H1 (cell line): ENCODE measurements around the gene PAIP2. TPM values are rescaled to one million over a fixed set of nuclear protein-coding genes. Genes with fewer than 3 reads are reported as not detected.

Experiments
- CTCF ChIA-PET: fragments of 300-600 bp; sonication (Branson Sonifier 250); formaldehyde crosslinking; loops from one replicate; lab custom pipeline; 2021; ENCODE audit not compliant: partially characterized antibody; lab: Charles Lee
- POLR2A ChIA-PET: fragments of 300-600 bp; sonication (Branson Sonifier 250); formaldehyde crosslinking; loops from one replicate; lab custom pipeline; 2021; ENCODE audit warnings: inconsistent platforms; ENCODE audit not compliant: partially characterized antibody; lab: Charles Lee
- DNase-seq, 2 experiments: peaks; one replicate each; pipeline versions ENCODE4 v3.0.0 to v3.0.0-alpha.2; 2010 to 2022; ENCODE audit warnings: low spot score in 2 of 2, low read depth in 1 of 2, mixed read lengths in 1 of 2
- FAIRE-seq: peaks from 2 replicates; lab custom pipeline; 2011; peaks lifted over from hg19 to GRCh38; lab: Jason Lieb, UNC
- H2AFZ ChIP-seq: 2 replicates; pipeline ENCODE4 v1.8.1; 2012; ENCODE audit warnings: low read length, inconsistent platforms
- H2AK5ac ChIP-seq: 2 replicates; pipeline ENCODE4 v1.6.1; 2013; ENCODE audit warnings: low read depth, low read length
- H2BK120ac ChIP-seq: replicated peaks from 2 replicates; pipeline ENCODE3; 2013; ENCODE audit warnings: low read depth, low read length, inconsistent platforms
- H2BK12ac ChIP-seq: 2 replicates; pipeline ENCODE4 v1.6.1; 2013; ENCODE audit warnings: low read depth, low read length
- H2BK15ac ChIP-seq: 2 replicates; pipeline ENCODE4 v1.6.1; 2013; ENCODE audit warnings: low read length
- H2BK20ac ChIP-seq: 2 replicates; pipeline ENCODE4 v1.6.1; 2013; ENCODE audit warnings: low read length
- H2BK5ac ChIP-seq: 2 replicates; pipeline ENCODE4 v1.6.1; 2013; ENCODE audit warnings: low read depth, low read length
- H3K14ac ChIP-seq: 2 replicates; pipeline ENCODE4 v1.6.1; 2013; ENCODE audit warnings: inconsistent platforms; ENCODE audit not compliant: insufficient read length
- H3K18ac ChIP-seq: 2 replicates; pipeline ENCODE4 v1.6.1; 2013; ENCODE audit warnings: low read length; ENCODE audit errors: extremely low read depth
- H3K23ac ChIP-seq: 2 replicates; pipeline ENCODE4 v1.6.1; 2013; ENCODE audit warnings: inconsistent platforms; ENCODE audit not compliant: insufficient read length
- H3K23me2 ChIP-seq: 2 replicates; pipeline ENCODE4 v1.6.1; 2013; ENCODE audit warnings: low read depth, low read length
- H3K27ac ChIP-seq: 2 replicates; pipeline ENCODE4 v1.6.1; 2011; ENCODE audit warnings: low read depth, low read length, inconsistent platforms
- H3K27me3 ChIP-seq, 4 experiments: replicated peaks in 1 of 4; 1 replicate in 1 of 4; 2 replicates in 3 of 4; pipeline versions ENCODE4 v1.6.1 to v1.8.1; 2011 to 2013; ENCODE audit warnings: low read length in 3 of 4, mild to moderate bottlenecking in 3 of 4, inconsistent platforms in 2 of 4, mixed read lengths in 2 of 4, moderate library complexity in 1 of 4; ENCODE audit not compliant: control insufficient read depth in 3 of 4, insufficient read depth in 3 of 4; ENCODE audit errors: extremely low read depth in 1 of 4
- H3K36me3 ChIP-seq, 4 experiments: 2 replicates each; pipeline versions ENCODE4 v1.6.1 to v1.8.1; 2011 to 2013; ENCODE audit warnings: mild to moderate bottlenecking in 4 of 4, low read length in 3 of 4, moderate library complexity in 2 of 4, control low read depth in 1 of 4, inconsistent platforms in 1 of 4; ENCODE audit not compliant: insufficient read depth in 4 of 4, control insufficient read depth in 2 of 4
- H3K4ac ChIP-seq: replicated peaks from 2 replicates; pipeline ENCODE3; 2013; ENCODE audit warnings: low read length, low read depth, mixed read lengths, inconsistent platforms; ENCODE audit not compliant: insufficient read length
- H3K4me1 ChIP-seq, 4 experiments: replicated peaks in 1 of 4; 1 replicate in 1 of 4; 2 replicates in 3 of 4; pipeline versions ENCODE4 v1.6.1 to v1.8.1; 2011 to 2013; ENCODE audit warnings: low read length in 3 of 4, inconsistent platforms in 2 of 4, mixed read lengths in 1 of 4; ENCODE audit not compliant: insufficient read depth in 4 of 4, control insufficient read depth in 3 of 4
- H3K4me2 ChIP-seq, 2 experiments: 2 replicates each; pipeline versions ENCODE4 v1.6.1 to v1.8.1; 2011 to 2013; ENCODE audit warnings: low read depth in 2 of 2, low read length in 2 of 2, control low read depth in 1 of 2, inconsistent platforms in 1 of 2, mild to moderate bottlenecking in 1 of 2; ENCODE audit not compliant: insufficient read depth in 1 of 2
- H3K4me3 ChIP-seq, 4 experiments: fragments of 200-600, 300-600 bp in 1 of 4; sonication (generic), shearing (Covaris generic), sonication (Bioruptor Twin) in 1 of 4; 2 replicates each; pipeline versions ENCODE4 v1.5.1 to v1.8.1; 2011 to 2016; ENCODE audit warnings: low read length in 4 of 4, low read depth in 3 of 4, control low read depth in 2 of 4, inconsistent platforms in 2 of 4, mild to moderate bottlenecking in 2 of 4, mixed read lengths in 1 of 4, moderate library complexity in 1 of 4; ENCODE audit not compliant: insufficient read depth in 2 of 4; ENCODE audit errors: extremely low read depth in 1 of 4
- H3K56ac ChIP-seq: replicated peaks from 2 replicates; pipeline ENCODE3; 2013; ENCODE audit warnings: low read depth, mild to moderate bottlenecking, mixed read lengths, low read length, inconsistent platforms; ENCODE audit not compliant: insufficient read length
- H3K79me1 ChIP-seq: 2 replicates; pipeline ENCODE4 v1.6.1; 2013; ENCODE audit warnings: low read depth, low read length, control low read depth
- H3K79me2 ChIP-seq, 2 experiments: 2 replicates each; pipeline versions ENCODE4 v1.6.1 to v1.8.1; 2012 to 2013; ENCODE audit warnings: low read length in 2 of 2, mild to moderate bottlenecking in 2 of 2, inconsistent platforms in 1 of 2; ENCODE audit not compliant: insufficient read depth in 2 of 2, control insufficient read depth in 1 of 2
- H3K9ac ChIP-seq, 4 experiments: replicated peaks in 1 of 4; 1 replicate in 1 of 4; 2 replicates in 3 of 4; pipeline versions ENCODE4 v1.6.1 to v1.8.1; 2011 to 2013; ENCODE audit warnings: low read depth in 3 of 4, low read length in 3 of 4, control low read depth in 2 of 4, mild to moderate bottlenecking in 2 of 4, moderate library complexity in 2 of 4, inconsistent platforms in 1 of 4; ENCODE audit errors: extremely low read depth in 1 of 4
- H3K9me3 ChIP-seq, 2 experiments: 2 replicates each; pipeline versions ENCODE4 v1.6.1 to v1.8.1; 2012 to 2013; ENCODE audit warnings: mild to moderate bottlenecking in 2 of 2, moderate library complexity in 2 of 2, control low read depth in 1 of 2, inconsistent platforms in 1 of 2, low read depth in 1 of 2, low read length in 1 of 2, mixed read lengths in 1 of 2; ENCODE audit not compliant: insufficient read depth in 2 of 2
- H4K20me1 ChIP-seq, 2 experiments: replicated peaks in 1 of 2; 2 replicates each; pipeline versions ENCODE3 to v1.8.1; 2011 to 2013; ENCODE audit warnings: inconsistent platforms in 2 of 2, low read length in 2 of 2, mild to moderate bottlenecking in 1 of 2; ENCODE audit not compliant: insufficient read depth in 2 of 2, control insufficient read depth in 1 of 2
- H4K5ac ChIP-seq: 2 replicates; pipeline ENCODE4 v1.6.1; 2013; ENCODE audit warnings: low read length, low read depth, mixed read lengths, inconsistent platforms; ENCODE audit not compliant: insufficient read length
- H4K8ac ChIP-seq: 2 replicates; pipeline ENCODE4 v1.8.0; 2013; ENCODE audit warnings: mild to moderate bottlenecking, moderate library complexity, low read length, inconsistent platforms; ENCODE audit not compliant: insufficient read depth; ENCODE audit errors: extremely low read depth
- H4K91ac ChIP-seq: replicated peaks from 2 replicates; pipeline ENCODE3; 2013; ENCODE audit warnings: low read length, mixed read lengths, inconsistent platforms; ENCODE audit not compliant: insufficient read length
- CBX5 ChIP-seq: fragments of 300-800, 300-1000 bp; sonication (generic); IDR thresholded peaks from 2 replicates; pipeline ENCODE4 v1.7.1; 2016; ENCODE audit warnings: antibody characterized with exemption, low read length, low read depth
- CHD2 ChIP-seq: IDR thresholded peaks from 2 replicates; pipeline ENCODE4 v1.6.1; 2012; ENCODE audit warnings: low read length, improper control_type of control experiment
- EP300 ChIP-seq, 2 experiments: IDR thresholded peaks; 1 replicate in 1 of 2; 2 replicates in 1 of 2; pipeline ENCODE4 v1.6.1; 2011 to 2012; ENCODE audit warnings: low read depth in 2 of 2, low read length in 2 of 2, mild to moderate bottlenecking in 2 of 2, borderline replicate concordance in 1 of 2, inconsistent platforms in 1 of 2, moderate library complexity in 1 of 2
- GTF2F1 ChIP-seq: IDR thresholded peaks from 2 replicates; pipeline ENCODE4 v1.6.1; 2012; ENCODE audit warnings: low read depth, low read length, improper control_type of control experiment, borderline replicate concordance
- HDAC6 ChIP-seq: IDR thresholded peaks from one replicate; pipeline ENCODE4 v1.7.1; 2012; ENCODE audit warnings: low read depth, mild to moderate bottlenecking, inconsistent platforms, low read length, moderate library complexity
- POLR2AphosphoS5 ChIP-seq: IDR thresholded peaks from 2 replicates; pipeline ENCODE4 v1.6.1; 2011; ENCODE audit warnings: low read depth, low read length
- SP2 ChIP-seq: IDR thresholded peaks from 2 replicates; pipeline ENCODE4 v1.6.1; 2012; ENCODE audit warnings: mild to moderate bottlenecking, low read length, inconsistent platforms
- SUZ12 ChIP-seq: fragments of 200-600 bp; sonication (generic); IDR thresholded peaks from 2 replicates; pipeline ENCODE4 v1.6.1; 2012; ENCODE audit warnings: mild to moderate bottlenecking, inconsistent platforms, low read length, moderate library complexity, mixed read lengths
- TCF12 ChIP-seq: IDR thresholded peaks from 2 replicates; pipeline ENCODE4 v1.6.1; 2011; ENCODE audit warnings: low read depth, mild to moderate bottlenecking, low read length
- WGBS, 2 experiments: shearing (Covaris generic) in 1 of 2; methylation state at CpG; one replicate each; pipeline versions ENCODE4 v1.1.6 to v1.1.7; 2013 to 2015; ENCODE audit warnings: low lambda C conversion rate in 2 of 2, mixed read lengths in 2 of 2, inconsistent platforms in 1 of 2, low coverage in 1 of 2, missing lambda C conversion rate in 1 of 2; ENCODE audit not compliant: insufficient replicate concordance in 2 of 2, insufficient coverage in 1 of 2, insufficient read length in 1 of 2; ENCODE audit errors: extremely low coverage in 1 of 2, missing lambda C conversion rate in 1 of 2; 5-methylcytosine and 5-hydroxymethylcytosine counted together
- polyA plus RNA-seq, 7 experiments: library from polyadenylated mRNA; depleted of rRNA in 3 of 7; stranded (reverse) in 5 of 7; unstranded in 2 of 7; fragments of >200 nt in 5 of 7; fragments of 200-250 nt in 2 of 7; gene quantifications; 1 replicate in 5 of 7; 2 replicates in 1 of 7; 4 replicates in 1 of 7; pipeline versions ENCODE4 v1.2.1 to v1.2.3, GENCODE V29; 2011 to 2013; ENCODE audit warnings: missing spikeins in 2 of 7, mixed read lengths in 2 of 7
- total RNA-seq: library from RNA; stranded (reverse); fragmentation: NEBNext Ultra II Directional; extraction: Animal tissue kit (Norgen Biotek cat#: 25700); gene quantifications from 2 replicates; pipeline ENCODE4 v1.2.1, GENCODE V29; 2021
- TF ChIP-seq, protein P1 (sequence below): IDR thresholded peaks from 2 replicates; pipeline ENCODE4 v1.6.1; 2012; ENCODE audit warnings: low read length, inconsistent platforms

Gene PAIP2
- total and polyA plus RNA-seq, 2 of the 8 experiments (the other 6 are each of a cell fraction or from before 2014, with no cell fraction given): 87.6 to 162 TPM

DNA sequence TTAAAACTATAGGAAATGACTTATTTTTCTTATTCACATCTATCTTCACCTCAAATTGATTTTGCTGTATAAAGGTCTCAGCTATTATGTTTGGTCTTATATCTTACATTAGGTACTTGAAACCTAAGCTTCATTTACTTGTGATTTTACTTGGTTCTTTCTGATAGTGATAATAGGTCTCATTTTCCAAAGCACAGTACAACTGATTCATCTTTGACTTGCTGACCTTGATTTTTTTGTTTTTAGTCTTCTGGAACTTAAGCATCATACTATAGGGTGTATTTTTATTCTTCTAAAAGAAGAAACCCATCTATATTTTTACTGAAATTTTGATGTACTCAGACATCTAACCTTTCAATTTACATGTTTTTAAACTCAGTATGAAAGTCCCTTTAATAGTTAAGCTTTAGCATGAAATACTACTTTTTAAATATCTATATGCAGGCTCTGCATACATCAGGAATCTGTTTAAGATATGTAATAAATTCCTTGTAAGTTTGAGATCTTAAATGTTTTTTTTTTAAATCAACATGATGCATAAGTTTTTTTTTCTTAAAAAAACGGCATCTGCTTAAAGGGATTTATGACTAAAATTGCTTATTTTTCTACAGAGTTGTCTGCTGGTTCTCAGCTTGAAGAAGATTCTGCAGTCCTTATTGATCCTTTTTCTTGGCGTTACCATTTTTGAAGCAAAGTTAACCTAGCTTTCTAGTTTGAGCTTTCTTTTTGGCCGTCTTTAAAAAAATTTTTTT lies 34.9 kb upstream of the PAIP2 start:
- peaks cover 0 to 12% (median 0%) of the 10 kb centered on the region in 4 experiments; a peak in 2 of 8 replicates for H3K36me3 ChIP-seq
- no peaks in the 10 kb centered on the region for H3K27me3 ChIP-seq
- no peak overlapping the region for H3K18ac ChIP-seq
- no peaks in the 10 kb centered on the region for H3K23me2 ChIP-seq
- POLR2A ChIA-PET: interaction anchor here (1.3 to 51.1 kb wide), 5 partner anchors 0 to 731 kb away, joined by 3 to 1766 read pairs (median 163); partner anchors contain the start of genes MATR3 and PAIP2
- CTCF ChIA-PET: interaction anchor here (1.9 kb wide), 1 partner anchor 13 kb away, joined by 7 read pairs; the partner anchor contains the start of gene MATR3
- no peaks in the 10 kb centered on the region for H3K79me1 ChIP-seq
- no peaks in the 10 kb centered on the region for H3K9me3 ChIP-seq
- no peak overlapping the region for H2AFZ ChIP-seq
- H2BK15ac ChIP-seq: no peak overlapping the region
- no peak overlapping the region for H3K23ac ChIP-seq
- no peak for DNase-seq
- no peak overlapping the region for H3K14ac ChIP-seq
- H2AK5ac ChIP-seq: no peak overlapping the region
- no peak overlapping the region for H3K4me3 ChIP-seq
- H2BK12ac ChIP-seq: no peak overlapping the region
- TF ChIP-seq GTF2F1 (no peak), SP2 (no peak), SUZ12 (no peak), POLR2AphosphoS5 (no peak), TCF12 (no peak), CHD2 (no peak), EP300 (IDR thresholded peaks at IDR 0.05; ENCODE audit: borderline replicate concordance in 1 of 2, low read depth in 2 of 2, low read length in 2 of 2) (no peak), CBX5 (no peak), HDAC6 (no peak)
- TF ChIP-seq, protein P1, sequence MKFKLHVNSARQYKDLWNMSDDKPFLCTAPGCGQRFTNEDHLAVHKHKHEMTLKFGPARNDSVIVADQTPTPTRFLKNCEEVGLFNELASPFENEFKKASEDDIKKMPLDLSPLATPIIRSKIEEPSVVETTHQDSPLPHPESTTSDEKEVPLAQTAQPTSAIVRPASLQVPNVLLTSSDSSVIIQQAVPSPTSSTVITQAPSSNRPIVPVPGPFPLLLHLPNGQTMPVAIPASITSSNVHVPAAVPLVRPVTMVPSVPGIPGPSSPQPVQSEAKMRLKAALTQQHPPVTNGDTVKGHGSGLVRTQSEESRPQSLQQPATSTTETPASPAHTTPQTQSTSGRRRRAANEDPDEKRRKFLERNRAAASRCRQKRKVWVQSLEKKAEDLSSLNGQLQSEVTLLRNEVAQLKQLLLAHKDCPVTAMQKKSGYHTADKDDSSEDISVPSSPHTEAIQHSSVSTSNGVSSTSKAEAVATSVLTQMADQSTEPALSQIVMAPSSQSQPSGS: no peak
- no peak overlapping the region for H2BK120ac ChIP-seq
- H3K4me1 ChIP-seq: peaks cover 0 to 14% (median 9%) of the 10 kb centered on the region in 4 experiments; a peak in 6 of 7 replicates
- no peak for FAIRE-seq
- no peak overlapping the region for H3K56ac ChIP-seq
- no peak overlapping the region for H3K9ac ChIP-seq
- no peak overlapping the region for H4K8ac ChIP-seq
- no peak overlapping the region for H3K27ac ChIP-seq
- no peak overlapping the region for H4K5ac ChIP-seq
- no peak overlapping the region for H3K4ac ChIP-seq
- H2BK20ac ChIP-seq: no peak overlapping the region
- H4K20me1 ChIP-seq: peaks cover 25 to 62% of the 10 kb centered on the region in 2 experiments
- no peak overlapping the region for H2BK5ac ChIP-seq
- H4K91ac ChIP-seq: no peak overlapping the region
- 93% methylated on average over 3 of the region's 3 CpGs; no CpG with 5 or more reads in 1 of the 2 experiments for WGBS, 2 experiments
- H3K79me2 ChIP-seq: peaks cover 66 to 100% of the 10 kb centered on the region in 2 experiments
- H3K4me2 ChIP-seq: no peak overlapping the region
